Fibroblast of peridontal ligament (primary cell): ENCODE measurements around the gene SLC15A3.
"Not testable (repeated sequence)": the region's sequence is repeated elsewhere in the genome, so short reads cannot be mapped to it uniquely, and the experiment has no call there.

Experiments used
- DNase-seq: peaks from one replicate; pipeline ENCODE4 v3.0.0-alpha.2; 2010; ENCODE audit errors: extremely low read depth

The SLC15A3 gene

GRCh38 chr11:60974726-60975125, 22.8 kb upstream of the SLC15A3 start:
- no peak for DNase-seq

- not testable (repeated sequence) for DNase-seq
Observed at GRCh38 chr11:60974316-60974715, 22.3 kb upstream of the SLC15A3 start.

- no peak for DNase-seq
Observed at GRCh38 chr11:60973699-60974098, 21.7 kb upstream of the SLC15A3 start.

GRCh38 chr11:60972182-60973030, 20.4 kb upstream of the SLC15A3 start:
- DNase-seq: no peak

- no peak for DNase-seq
Observed at GRCh38 chr11:60971520-60971919, 19.5 kb upstream of the SLC15A3 start, which contains the start of gene CD6. TSS of gene CD6 (plus strand) at chr11:60971680. CDS start at chr11:60971866, 186 bp downstream.

GRCh38 chr11:60970890-60971289, 18.9 kb upstream of the SLC15A3 start:
- no peak for DNase-seq

- peak; percentile 15 for DNase-seq
Observed at GRCh38 chr11:60970369-60970774, 18.4 kb upstream of the SLC15A3 start.

GRCh38 chr11:60968223-60968622, 16.2 kb upstream of the SLC15A3 start:
- DNase-seq: no peak

GRCh38 chr11:60966890-60967289, 14.9 kb upstream of the SLC15A3 start:
- no peak for DNase-seq

- DNase-seq: no peak
Observed at GRCh38 chr11:60964801-60965200, 12.8 kb upstream of the SLC15A3 start.

GRCh38 chr11:60960405-60960804, 8.4 kb upstream of the SLC15A3 start:
- DNase-seq: no peak

GRCh38 chr11:60959431-60959830, 7.5 kb upstream of the SLC15A3 start:
- no peak for DNase-seq

- DNase-seq: peak; percentile 47
Observed at GRCh38 chr11:60957188-60957587, 5.2 kb upstream of the SLC15A3 start.

GRCh38 chr11:60955571-60955970, 3.6 kb upstream of the SLC15A3 start:
- DNase-seq: no peak

GRCh38 chr11:60954421-60954820, 2.4 kb upstream of the SLC15A3 start:
- no peak for DNase-seq

- DNase-seq: peak; percentile 10
Observed at GRCh38 chr11:60953781-60954180, 1.8 kb upstream of the SLC15A3 start.

GRCh38 chr11:60952742-60953170, 780 bp upstream of the SLC15A3 start:
- no peak for DNase-seq

GRCh38 chr11:60951606-60951903, 421 bp downstream of the SLC15A3 start:
- DNase-seq: peak; percentile 5

GRCh38 chr11:60950933-60951605, 907 bp downstream of the SLC15A3 start:
- DNase-seq: no peak

GRCh38 chr11:60950024-60950423, 2.0 kb downstream of the SLC15A3 start:
- DNase-seq: peak; percentile 19

- DNase-seq: no peak
Observed at GRCh38 chr11:60948250-60948649, 3.7 kb downstream of the SLC15A3 start.

GRCh38 chr11:60947700-60948099, 4.3 kb downstream of the SLC15A3 start:
- DNase-seq: peak; percentile 23

- no peak for DNase-seq
Observed at GRCh38 chr11:60946601-60947264, 5.2 kb downstream of the SLC15A3 start.
